Keratinocyte (primary cell): Measurements from ENCODE around the gene ARHGAP24. TPM values are rescaled to one million over a fixed set of nuclear protein-coding genes. Genes with fewer than 3 reads are reported as not detected.

Experiments
- DNase-seq: peaks from one replicate; pipeline ENCODE4 v3.0.0-alpha.2; 2011; ENCODE audit warnings: low read depth, missing footprints, low spot score
- FAIRE-seq: peaks from 2 replicates; lab custom pipeline; 2011; peaks lifted over from hg19 to GRCh38; lab: Jason Lieb, UNC
- H2AFZ ChIP-seq: 2 replicates; pipeline ENCODE4 v1.6.0; 2012; ENCODE audit warnings: low read length, control low read depth, inconsistent platforms; ENCODE audit not compliant: control insufficient read depth
- H3K27ac ChIP-seq: 2 replicates; pipeline ENCODE4 v1.5.1; 2011; ENCODE audit warnings: low read length; ENCODE audit not compliant: control insufficient read depth, insufficient read depth
- H3K27me3 ChIP-seq: 3 replicates; pipeline ENCODE4 v1.6.0; 2011; ENCODE audit warnings: low read length; ENCODE audit not compliant: control insufficient read depth, insufficient read depth; ENCODE audit errors: extremely low read depth
- H3K36me3 ChIP-seq, 2 experiments: 2 replicates in 1 of 2; 3 replicates in 1 of 2; pipeline ENCODE4 v1.5.1; 2011; ENCODE audit warnings: low read length in 2 of 2, mild to moderate bottlenecking in 1 of 2; ENCODE audit not compliant: control insufficient read depth in 2 of 2, insufficient read depth in 2 of 2; ENCODE audit errors: extremely low read depth in 1 of 2
- H3K4me1 ChIP-seq: 3 replicates; pipeline ENCODE4 v1.5.1; 2011; ENCODE audit warnings: low read length; ENCODE audit not compliant: control insufficient read depth, insufficient read depth; ENCODE audit errors: extremely low read depth
- H3K4me2 ChIP-seq: 3 replicates; pipeline ENCODE4 v1.6.0; 2011; ENCODE audit warnings: low read depth, low read length; ENCODE audit not compliant: control insufficient read depth, insufficient read depth; ENCODE audit errors: extremely low read depth
- H3K4me3 ChIP-seq, 3 experiments: fragments of 200-600 bp in 1 of 3; sonication (generic) in 1 of 3; 2 replicates in 2 of 3; 3 replicates in 1 of 3; pipeline ENCODE4 v1.5.1; 2011 to 2016; ENCODE audit warnings: low read length in 3 of 3, mild to moderate bottlenecking in 3 of 3, control low read depth in 2 of 3, inconsistent platforms in 1 of 3, low read depth in 1 of 3, mixed read lengths in 1 of 3, mixed run types in 1 of 3, moderate library complexity in 1 of 3; ENCODE audit not compliant: control insufficient read depth in 2 of 3, insufficient read depth in 2 of 3; ENCODE audit errors: extremely low read depth in 1 of 3
- H3K79me2 ChIP-seq: 2 replicates; pipeline ENCODE4 v1.6.0; 2012; ENCODE audit warnings: low read length; ENCODE audit not compliant: control insufficient read depth, insufficient read depth
- H3K9ac ChIP-seq: 3 replicates; pipeline ENCODE4 v1.6.0; 2011; ENCODE audit warnings: low read length; ENCODE audit not compliant: control insufficient read depth, insufficient read depth; ENCODE audit errors: extremely low read depth
- H3K9me1 ChIP-seq: 3 replicates; pipeline ENCODE4 v1.6.0; 2011; ENCODE audit warnings: low read length; ENCODE audit not compliant: control insufficient read depth, insufficient read depth; ENCODE audit errors: extremely low read depth
- H3K9me3 ChIP-seq: 2 replicates; pipeline ENCODE4 v1.5.1; 2012; ENCODE audit warnings: low read depth, low read length; ENCODE audit not compliant: control insufficient read depth
- H4K20me1 ChIP-seq: 3 replicates; pipeline ENCODE4 v1.6.0; 2011; ENCODE audit warnings: low read length; ENCODE audit not compliant: control insufficient read depth, insufficient read depth; ENCODE audit errors: extremely low read depth
- CTCF ChIP-seq, 3 experiments: IDR thresholded peaks in 1 of 3; conservative IDR thresholded peaks in 1 of 3; optimal IDR thresholded peaks in 1 of 3; 2 replicates in 2 of 3; 3 replicates in 1 of 3; pipeline versions ENCODE3 to v1.5.1; 2011; ENCODE audit warnings: low read length in 3 of 3, mild to moderate bottlenecking in 3 of 3, moderate library complexity in 2 of 3, control low read depth in 1 of 3, inconsistent platforms in 1 of 3; ENCODE audit not compliant: insufficient read depth in 2 of 3; ENCODE audit errors: extremely low read depth in 1 of 3
- EZH2 ChIP-seq: IDR thresholded peaks from one replicate; pipeline ENCODE4 v1.6.1; 2012; ENCODE audit warnings: inconsistent platforms, mild to moderate bottlenecking, low read length, moderate library complexity
- dilution Hi-C: fragments of 300-500 bp; cut with MboI; formaldehyde crosslinking; loops from one replicate; pipeline ENCODE4 v1.7.0; 2020; ENCODE audit warnings: low sequenced_read_pairs; ENCODE audit not compliant: extremely low pct_ligation_motif_present
- polyA plus RNA-seq, 5 experiments: library from polyadenylated mRNA; depleted of rRNA in 3 of 5; stranded (reverse) in 3 of 5; stranded (forward) in 1 of 5; unstranded in 1 of 5; fragments of >200 nt; gene quantifications; 1 replicate in 1 of 5; 2 replicates in 3 of 5; 3 replicates in 1 of 5; pipeline versions ENCODE4 v1.2.1 to v1.2.3, GENCODE V29; 2011 to 2012; ENCODE audit warnings: missing spikeins in 2 of 5, low read depth in 1 of 5, low replicate concordance in 1 of 5

The ARHGAP24 gene
- polyA plus RNA-seq, 1 donor (not counting 4 experiments of a cell fraction or from before 2014, with no cell fraction given) = 0.87 TPM

- DNase-seq (no peak), FAIRE-seq (no peak)
- peak in 1 of 3 experiments; percentile 18 for TF ChIP-seq CTCF (optimal IDR thresholded peaks at IDR 0.05 in 1 of 3, IDR thresholded peaks at IDR 0.05 in 1 of 3, conservative IDR thresholded peaks at IDR 0.05 in 1 of 3; ENCODE audit: extremely low read depth in 1 of 3, insufficient read depth in 2 of 3, low read length in 3 of 3)
- no peak for TF ChIP-seq EZH2
Observed at GRCh38 chr4:85686398-85686797, 211.4 kb downstream of the ARHGAP24 start.

GRCh38 chr4:85688055-85688740 lies 213.2 kb downstream of the ARHGAP24 start:
- H3K9me3 ChIP-seq = no peaks in the 10 kb centered on the region
- no peaks in the 10 kb centered on the region for H4K20me1 ChIP-seq
- no peak overlapping the region for H3K4me2 ChIP-seq
- H3K27me3 ChIP-seq = no peaks in the 10 kb centered on the region
- H3K4me3 ChIP-seq = no peak overlapping the region
- H3K79me2 ChIP-seq = no peaks in the 10 kb centered on the region
- H3K4me1 ChIP-seq = no peaks in the 10 kb centered on the region
- H3K27ac ChIP-seq = no peak overlapping the region
- H2AFZ ChIP-seq = no peak overlapping the region
- H3K9me1 ChIP-seq = no peaks in the 10 kb centered on the region
- DNase-seq (no peak), FAIRE-seq (no peak)
- TF ChIP-seq CTCF (optimal IDR thresholded peaks at IDR 0.05 in 1 of 3, IDR thresholded peaks at IDR 0.05 in 1 of 3, conservative IDR thresholded peaks at IDR 0.05 in 1 of 3; ENCODE audit: extremely low read depth in 1 of 3, insufficient read depth in 2 of 3, low read length in 3 of 3) (no peak), EZH2 (no peak)
- dilution Hi-C loops = no loop called here
- no peaks in the 10 kb centered on the region for H3K36me3 ChIP-seq
- no peak overlapping the region for H3K9ac ChIP-seq

More at GRCh38 chr4:85686398-85686797, 211.4 kb downstream of the ARHGAP24 start:
- Histone ChIP-seq H4K20me1 (no peaks in the 10 kb centered on the region), H3K9ac (no peak overlapping the region), H3K4me1 (no peaks in the 10 kb centered on the region), H3K79me2 (no peaks in the 10 kb centered on the region), H3K9me1 (no peaks in the 10 kb centered on the region), H3K4me3 (no peak overlapping the region), H2AFZ (no peak overlapping the region), H3K4me2 (no peak overlapping the region), H3K36me3 (no peaks in the 10 kb centered on the region), H3K27ac (no peak overlapping the region), H3K9me3 (no peaks in the 10 kb centered on the region), H3K27me3 (no peaks in the 10 kb centered on the region)
- dilution Hi-C loops = no loop called here
